HG02610 (cell line): ENCODE results near the gene C16orf87.
"Not testable (repeated sequence)": the region's sequence is repeated elsewhere in the genome, so short reads cannot be mapped to it uniquely, and the experiment has no call there.

Experiments used
- ATAC-seq: cut with Tn5 transposase; IDR thresholded peaks from one replicate; pipeline ENCODE4 v1.9.1; 2021; ENCODE audit warnings: mild to moderate bottlenecking, moderate library complexity; ENCODE audit not compliant: unreplicated experiment

The C16orf87 gene

GRCh38 chr16:46830902-46831647 is at the start of gene C16orf87:
TSS of gene C16orf87 (minus strand) at chr16:46831180. CDS start at chr16:46831149, 31 bp downstream.
- ATAC-seq, result peak; percentile 95

GRCh38 chr16:46875243-46875642 is 44.3 kb upstream of the C16orf87 start:
- no peak for ATAC-seq

GRCh38 chr16:46873201-46873600 is 42.2 kb upstream of the C16orf87 start:
- ATAC-seq, result no peak

- ATAC-seq, result no peak
These were observed 40.6 kb upstream of the C16orf87 start for GRCh38 chr16:46871597-46871996.

- ATAC-seq, result not testable (repeated sequence)
These were observed 37.9 kb upstream of the C16orf87 start for GRCh38 chr16:46868891-46869290.

GRCh38 chr16:46867486-46867885 is 36.5 kb upstream of the C16orf87 start:
- not testable (repeated sequence) for ATAC-seq

GRCh38 chr16:46866286-46866685 is 35.3 kb upstream of the C16orf87 start:
- ATAC-seq, result no peak

- no peak for ATAC-seq
These were observed 31.8 kb upstream of the C16orf87 start for GRCh38 chr16:46862555-46863447.

- no peak for ATAC-seq
These were observed 28.8 kb upstream of the C16orf87 start for GRCh38 chr16:46859719-46860152.

GRCh38 chr16:46858151-46858550 is 27.2 kb upstream of the C16orf87 start:
- ATAC-seq, result no peak

GRCh38 chr16:46857368-46857945 is 26.5 kb upstream of the C16orf87 start:
- no peak for ATAC-seq

- no peak for ATAC-seq
These were observed 24.4 kb upstream of the C16orf87 start for GRCh38 chr16:46855389-46855788.

- ATAC-seq, result no peak
These were observed 23.9 kb upstream of the C16orf87 start for GRCh38 chr16:46854846-46855245.

- ATAC-seq, result peak; percentile 69
These were observed 22.9 kb upstream of the C16orf87 start for GRCh38 chr16:46853713-46854443.

GRCh38 chr16:46852130-46852529 is 21.1 kb upstream of the C16orf87 start:
- ATAC-seq, result no peak

- ATAC-seq, result peak; percentile 33
These were observed 19.9 kb upstream of the C16orf87 start for GRCh38 chr16:46850619-46851555.

GRCh38 chr16:46848768-46849764 is 18.1 kb upstream of the C16orf87 start:
- no peak for ATAC-seq

- no peak for ATAC-seq
These were observed 15.0 kb upstream of the C16orf87 start for GRCh38 chr16:46845952-46846351.
